ENCODE measurements around the gene FIBP.

The FIBP gene

GRCh38 chr11:65888163-65888814, at the start of gene FIBP:
TSS of gene FIBP (minus strand) at chr11:65888471. CDS start at chr11:65888418, 53 bp downstream.
- peak; percentile 96 for DNase-seq

GRCh38 chr11:65937766-65938165, 49.5 kb upstream of the FIBP start:
- DNase-seq: no peak

DNA sequence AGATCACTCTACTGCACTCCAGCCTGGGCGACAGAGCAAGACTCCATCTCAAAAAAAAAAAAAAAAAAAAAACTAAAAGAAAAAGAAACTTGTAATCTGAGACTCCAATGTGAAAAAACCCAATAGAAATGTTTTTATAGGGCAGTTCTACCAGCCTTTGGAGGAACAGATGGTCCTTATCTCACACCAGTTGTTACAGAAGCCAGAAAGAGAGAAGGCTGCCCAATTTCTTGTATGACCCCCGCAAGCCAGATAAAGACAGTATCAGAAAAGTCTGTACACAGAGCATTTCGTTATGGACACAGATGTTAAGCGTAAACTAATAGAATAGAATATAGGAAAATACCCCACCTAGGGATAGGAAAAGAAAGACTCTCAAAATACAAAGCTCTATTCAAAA, 45.7 kb upstream of the FIBP start:
- no peak for DNase-seq

GRCh38 chr11:65932558-65932919, 44.3 kb upstream of the FIBP start:
- DNase-seq: no peak

DNA sequence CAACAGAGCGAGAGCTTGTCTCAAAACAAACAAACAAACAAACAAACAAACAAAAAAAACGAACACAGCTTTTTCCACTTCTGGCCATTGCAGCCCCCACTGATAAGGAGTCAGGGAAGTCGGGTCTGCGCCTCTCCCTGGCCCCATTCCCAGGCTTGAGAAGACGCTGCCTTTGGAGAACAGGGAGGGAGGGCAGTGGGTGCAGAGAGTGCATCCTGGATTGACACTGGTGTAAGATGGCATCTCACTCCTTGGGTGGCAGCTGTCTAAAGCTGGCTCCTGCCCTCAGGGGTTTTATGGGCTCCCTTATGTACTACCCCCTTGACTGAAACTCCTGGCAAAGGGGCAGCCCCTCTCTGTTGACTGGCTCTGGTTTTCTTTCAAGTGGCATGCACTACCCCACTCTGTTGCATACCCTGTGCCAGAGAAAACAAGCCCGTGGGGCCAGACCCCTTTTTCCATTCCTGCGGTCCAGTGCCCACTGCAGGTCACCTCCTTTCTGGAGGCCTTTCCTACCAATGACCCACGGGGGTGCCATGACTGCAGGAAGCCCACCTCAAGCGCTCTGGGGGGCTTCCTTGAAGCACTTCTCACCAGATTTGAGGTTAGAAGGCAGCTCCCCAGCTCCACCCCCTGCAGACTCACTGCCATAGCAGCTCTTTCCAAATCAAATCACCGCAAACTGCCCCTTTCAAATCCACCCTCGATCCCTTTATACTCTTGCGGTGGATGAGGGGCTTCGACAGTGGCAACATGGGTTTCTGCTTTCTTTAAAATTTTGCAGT, 43.7 kb upstream of the FIBP start:
- DNase-seq: no peak

- DNase-seq: no peak
These were observed 40.4 kb upstream of the FIBP start for GRCh38 chr11:65928667-65929066.

DNA sequence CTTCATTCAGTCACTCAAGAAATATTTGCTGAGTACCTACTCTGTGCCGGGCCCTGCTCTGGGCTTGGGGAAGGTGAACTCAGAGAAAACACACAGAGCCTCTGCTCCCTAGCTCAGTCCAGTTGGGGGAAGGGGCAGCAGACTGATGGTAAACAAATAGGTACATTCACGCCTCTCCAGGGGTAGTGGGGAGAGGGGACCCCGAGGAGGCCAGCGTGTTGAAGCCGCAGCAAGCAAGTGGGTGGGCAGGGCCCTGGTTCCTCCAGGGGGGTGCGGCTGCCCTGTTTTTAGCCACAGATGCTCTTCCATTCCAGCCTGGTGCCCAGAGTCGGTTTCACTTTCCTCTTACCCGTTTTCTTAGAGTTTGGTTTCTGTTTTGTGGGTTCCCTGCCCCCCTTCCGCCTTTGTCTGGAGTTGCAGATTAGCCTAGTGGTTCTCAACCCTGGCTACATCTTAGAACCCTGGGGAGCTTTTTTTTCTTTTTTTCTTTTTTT, 39.7 kb upstream of the FIBP start:
- peak; percentile 77 for DNase-seq

DNA sequence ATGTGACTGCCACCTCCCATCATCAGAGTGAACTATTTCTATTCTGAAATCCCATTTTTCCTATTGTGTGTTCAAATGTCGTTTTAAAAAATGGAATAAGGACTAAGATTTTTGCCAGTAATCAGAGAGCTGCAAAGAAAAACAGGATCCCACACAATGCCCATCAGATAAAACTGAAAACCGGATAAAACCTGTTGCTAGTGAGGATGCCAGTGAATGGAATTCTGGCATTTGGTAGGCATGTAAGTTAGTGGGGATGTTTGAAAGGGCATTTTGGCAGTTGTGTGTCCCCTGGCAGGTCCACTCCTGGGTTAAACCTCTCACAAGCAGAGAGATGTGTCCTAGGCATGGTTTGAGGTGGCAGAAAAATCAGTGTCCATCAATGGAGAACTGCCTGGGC, 37.1 kb upstream of the FIBP start:
- no peak for DNase-seq

DNA sequence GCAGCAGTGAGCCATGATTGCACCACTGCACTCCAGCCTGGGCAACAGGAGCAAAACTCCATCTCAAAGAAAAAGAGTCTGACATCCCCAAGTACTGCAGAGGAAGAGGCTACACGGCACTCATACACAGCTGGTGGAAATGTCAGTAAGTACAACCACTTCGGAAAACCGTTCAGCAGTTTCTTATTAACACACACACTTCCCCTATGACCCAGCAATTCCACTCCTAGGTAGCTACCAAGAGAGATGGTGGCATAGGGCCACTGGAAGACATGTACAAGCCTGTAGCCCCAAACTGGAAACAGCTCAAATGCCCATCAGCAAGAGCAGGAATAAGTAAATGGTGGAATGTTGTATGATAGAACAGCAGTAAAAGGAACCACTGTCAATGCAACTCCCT, 34.3 kb upstream of the FIBP start:
- DNase-seq: no peak

- DNase-seq: no peak
These were observed 33.6 kb upstream of the FIBP start for GRCh38 chr11:65921876-65922275.

DNA sequence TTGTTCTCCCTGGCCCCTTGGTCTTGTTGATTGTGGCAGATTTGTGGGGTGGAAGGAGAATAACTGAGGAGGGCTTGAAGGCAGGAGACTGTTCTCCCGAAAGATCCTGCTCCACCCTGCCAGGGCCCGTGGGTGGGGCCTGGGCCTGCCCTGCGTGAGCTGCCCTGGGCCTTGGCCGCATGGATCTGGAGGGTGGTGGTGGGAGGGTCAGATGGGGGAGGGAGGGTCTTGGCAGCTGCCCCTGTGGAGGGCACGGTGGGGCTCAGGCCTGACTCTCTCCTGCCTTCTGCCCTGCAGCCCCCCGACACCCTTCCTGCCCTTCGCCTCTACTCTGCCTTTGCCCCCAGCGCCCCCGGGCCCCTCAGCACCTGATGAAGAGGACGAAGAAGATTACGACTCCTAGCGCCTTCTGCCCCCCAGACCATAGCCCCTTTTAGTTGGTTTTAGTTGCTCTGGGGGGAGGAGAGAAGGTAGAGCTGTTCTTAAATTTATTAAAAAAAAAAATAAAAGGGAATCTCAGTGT, 32.8 kb upstream of the FIBP start:
- no peak for DNase-seq

- no peak for DNase-seq
These were observed 32.1 kb upstream of the FIBP start for GRCh38 chr11:65920372-65920802.

GRCh38 chr11:65919573-65920371, 31.5 kb upstream of the FIBP start:
- DNase-seq: peak; percentile 66

- DNase-seq: peak; percentile 98
These were observed 30.9 kb upstream of the FIBP start, which contains the start of gene DRAP1 for GRCh38 chr11:65919141-65919572. TSS of gene DRAP1 (plus strand) at chr11:65919426. CDS start at chr11:65919502, 76 bp downstream.

GRCh38 chr11:65918211-65919140, 30.2 kb upstream of the FIBP start, which contains the start of gene C11orf68:
TSS of gene C11orf68 (minus strand) at chr11:65919062. CDS start at chr11:65919031, 31 bp downstream.
- no peak for DNase-seq

DNA sequence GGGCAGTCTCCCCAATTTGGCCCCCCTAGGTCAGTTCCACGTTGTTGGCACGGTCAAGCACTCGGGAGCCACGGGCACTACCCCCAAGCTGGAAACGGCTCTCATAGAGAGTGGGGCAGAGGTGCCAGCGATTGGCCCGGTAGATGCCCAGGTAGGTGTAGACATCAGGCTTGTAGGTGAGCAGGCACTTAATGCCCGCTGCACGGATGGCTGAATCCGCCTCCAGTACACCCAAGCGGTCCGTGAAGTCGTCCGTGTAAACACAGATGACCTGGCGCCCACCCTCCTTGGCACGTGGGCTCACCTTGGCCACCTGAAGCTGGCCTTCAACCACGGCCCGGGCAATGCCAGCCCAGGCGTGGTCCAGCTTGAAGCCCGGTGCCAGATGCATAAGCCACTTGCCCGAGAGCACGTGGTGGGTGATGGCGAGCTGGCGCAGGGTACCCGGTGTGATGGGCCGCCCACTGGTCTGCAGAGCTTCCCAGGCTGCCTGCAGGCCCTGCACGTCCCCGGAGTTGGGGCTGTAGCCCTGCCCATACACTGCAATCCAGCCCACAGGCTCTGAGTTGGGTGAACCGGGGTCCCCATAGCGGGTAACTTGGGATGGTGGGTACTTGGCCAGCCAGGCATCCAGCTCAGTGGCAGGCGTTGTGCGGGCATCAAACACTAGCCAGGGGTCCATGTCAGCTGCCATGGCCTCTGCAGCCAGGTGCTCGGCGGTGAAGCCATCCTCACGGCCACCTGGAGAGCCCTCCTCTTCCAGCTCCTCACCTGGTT, 29.4 kb upstream of the FIBP start:
- DNase-seq: no peak

GRCh38 chr11:65917077-65917433, 28.8 kb upstream of the FIBP start:
- DNase-seq: no peak

GRCh38 chr11:65916391-65916790, 28.1 kb upstream of the FIBP start:
- DNase-seq: no peak

DNA sequence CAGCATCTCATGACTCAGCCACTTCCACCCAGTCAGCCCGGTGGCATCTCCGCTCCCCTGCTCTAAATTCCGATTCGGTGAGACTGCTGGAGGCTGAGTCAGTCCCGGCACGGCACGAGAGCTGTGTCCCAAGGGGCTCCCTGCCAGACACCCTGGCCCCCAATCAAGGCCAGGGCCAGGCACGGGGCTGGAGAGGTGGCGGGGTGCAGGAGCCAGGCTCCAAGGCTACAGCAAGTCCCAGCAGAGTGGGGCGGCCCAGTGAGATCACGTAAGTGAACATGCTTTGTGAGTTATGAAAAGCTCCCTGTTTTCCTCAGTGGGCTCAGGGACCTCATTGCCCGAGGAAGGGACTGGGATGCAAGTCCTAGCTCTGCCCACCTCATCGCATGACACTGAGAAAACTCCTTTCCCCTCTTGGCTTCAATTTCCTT, 27.6 kb upstream of the FIBP start:
- DNase-seq: no peak

DNA sequence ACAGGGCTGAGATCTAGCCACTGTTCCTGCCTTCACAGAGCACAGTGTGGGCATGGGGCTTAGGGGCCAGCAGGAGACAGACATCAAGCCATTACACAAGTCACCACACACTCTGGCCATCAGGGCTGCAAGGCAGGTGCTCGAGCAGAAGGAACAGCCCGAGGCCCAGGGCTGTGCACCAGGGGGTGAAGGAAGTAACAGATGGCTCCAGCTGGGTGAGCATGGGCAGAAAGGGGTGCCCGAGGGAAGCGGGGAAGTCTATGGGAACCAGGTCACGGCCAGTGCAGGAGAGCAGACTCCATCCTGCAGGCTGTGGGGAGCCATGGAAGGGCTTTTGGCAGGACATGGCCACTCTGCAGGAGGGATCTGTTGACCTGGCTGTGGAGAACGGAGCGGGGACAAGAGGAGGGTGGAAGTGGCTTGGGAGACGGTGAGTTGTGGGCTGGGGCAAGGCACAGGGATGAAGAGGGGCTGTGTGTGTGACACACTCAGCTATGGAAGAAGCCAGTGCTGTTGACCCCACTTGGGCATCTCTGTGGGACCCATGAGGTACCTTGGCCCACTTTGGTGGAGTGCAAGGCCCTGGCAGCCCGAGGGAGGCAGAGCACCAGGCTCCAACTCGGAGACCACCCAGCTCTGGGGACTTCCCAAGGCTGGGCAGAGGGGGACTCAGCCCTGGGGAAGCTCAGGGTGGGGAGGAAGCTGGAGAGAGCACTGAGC, 27.0 kb upstream of the FIBP start:
- DNase-seq: no peak

Measured in activated naive CD4-positive, alpha-beta T cell treated with Interleukin-2 at 50 U/mL for 16 hours (primary cell).